SH-SY5Y (cell line): ENCODE data around the gene NELFCD.

ENCODE experiments used
- GATA2 ChIP-seq: IDR thresholded peaks from 2 replicates; pipeline ENCODE4 v1.6.1; 2011; ENCODE audit warnings: mild to moderate bottlenecking, low read depth, low read length
- GATA3 ChIP-seq: IDR thresholded peaks from 2 replicates; pipeline ENCODE4 v1.6.1; 2011; ENCODE audit warnings: low read depth, mild to moderate bottlenecking, low read length, moderate library complexity

- TF ChIP-seq GATA2 (no peak), GATA3 (no peak)
These were observed 6.9 kb downstream of the NELFCD start for GRCh38 chr20:58987790-58988564.
